Globus pallidus (tissue), 1 donor: ENCODE measurements around the gene SPINK8.
"Not testable (repeated sequence)": the region's sequence is repeated elsewhere in the genome, so short reads cannot be mapped to it uniquely, and the experiment has no call there.

ENCODE experiments used
- DNase-seq: peaks from one replicate; pipeline ENCODE4 v3.0.0-alpha.2; 2015; ENCODE audit warnings: low spot score

The SPINK8 gene

GRCh38 chr3:48276911-48277641 is 56.4 kb downstream of the SPINK8 start:
- DNase-seq, result no peak

DNA sequence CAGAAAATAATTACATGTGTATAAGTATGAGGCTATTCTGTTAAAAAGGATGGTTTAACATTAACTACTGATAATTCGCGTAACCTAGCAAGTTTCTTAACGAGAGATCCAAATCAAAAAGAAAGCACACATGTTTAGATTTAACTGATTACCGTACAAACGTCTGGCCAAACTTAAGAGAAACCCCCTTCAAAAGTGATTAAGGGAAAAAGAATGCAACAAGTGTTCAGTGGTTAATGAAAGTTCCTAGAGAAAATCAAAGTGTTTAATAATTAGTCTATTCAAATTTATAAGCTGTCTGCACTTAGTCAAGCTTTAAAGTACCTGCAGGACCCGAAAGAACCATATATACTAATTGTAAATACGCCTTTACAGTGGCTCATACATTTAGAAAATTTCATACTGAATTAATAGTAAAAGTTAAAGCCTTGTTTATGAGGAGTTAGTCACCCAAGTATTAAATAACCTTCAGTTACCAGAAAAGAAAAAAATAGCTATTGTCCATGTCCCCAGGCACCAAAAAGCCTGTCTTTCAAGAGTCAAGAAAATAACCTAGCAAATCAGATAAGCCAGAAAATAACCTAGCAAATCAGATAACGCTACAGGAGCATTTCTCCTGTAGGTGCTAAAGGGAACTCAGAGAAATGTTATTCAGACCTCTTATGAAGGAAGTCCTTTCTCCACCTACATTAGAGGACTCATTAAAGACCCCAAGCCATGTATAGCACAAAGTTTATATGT is 58.0 kb downstream of the SPINK8 start:
- no peak for DNase-seq

DNA sequence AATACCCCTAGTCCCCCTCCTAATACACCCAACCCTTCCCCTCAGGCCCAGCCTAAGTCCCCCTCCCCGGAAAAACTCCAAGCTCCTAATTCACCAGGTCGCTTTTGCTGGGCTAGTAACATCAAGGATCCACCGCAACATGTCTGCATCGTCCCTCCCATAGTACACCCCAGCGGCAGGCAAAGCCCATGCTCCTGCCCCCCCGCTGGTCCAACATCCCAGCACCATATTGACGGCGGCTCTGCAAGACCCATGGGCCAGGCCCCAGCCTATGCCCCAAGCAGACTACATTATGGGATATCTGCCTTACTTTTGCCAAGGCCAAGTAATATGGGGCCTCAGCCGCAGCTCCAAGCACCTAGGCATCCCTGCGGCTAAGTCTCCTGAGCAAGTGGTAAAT is 59.0 kb downstream of the SPINK8 start:
- DNase-seq, result no peak

DNA sequence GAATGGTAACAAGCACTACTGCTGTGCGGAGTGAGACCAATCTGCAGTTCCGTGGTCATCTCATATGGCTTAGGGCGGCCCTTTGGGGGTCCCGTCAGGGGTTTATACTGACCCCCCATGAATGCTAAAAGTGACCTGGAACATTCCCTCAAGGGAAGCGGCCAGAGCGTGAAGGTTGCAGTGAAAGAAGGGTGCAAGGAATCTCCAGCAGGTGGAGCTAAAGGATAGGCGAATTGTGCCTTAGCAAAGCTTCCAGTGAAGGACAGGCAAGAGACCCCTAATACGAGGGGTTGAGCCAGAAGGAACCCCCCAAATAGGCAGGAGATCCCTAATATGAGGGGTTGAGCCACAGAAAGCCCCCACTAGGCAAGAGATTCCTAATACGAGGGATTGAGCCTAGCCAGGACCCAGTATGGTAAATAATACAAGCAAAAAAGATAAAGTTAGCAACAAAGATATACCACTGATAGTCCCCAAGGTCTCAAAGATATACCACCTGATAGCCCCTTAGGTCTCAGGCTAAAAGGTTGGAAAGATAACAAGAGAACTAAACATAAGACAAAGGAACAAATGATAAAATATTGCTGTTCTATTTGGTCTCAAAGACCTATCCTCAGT is 59.8 kb downstream of the SPINK8 start:
- DNase-seq, result peak; percentile 61

DNA sequence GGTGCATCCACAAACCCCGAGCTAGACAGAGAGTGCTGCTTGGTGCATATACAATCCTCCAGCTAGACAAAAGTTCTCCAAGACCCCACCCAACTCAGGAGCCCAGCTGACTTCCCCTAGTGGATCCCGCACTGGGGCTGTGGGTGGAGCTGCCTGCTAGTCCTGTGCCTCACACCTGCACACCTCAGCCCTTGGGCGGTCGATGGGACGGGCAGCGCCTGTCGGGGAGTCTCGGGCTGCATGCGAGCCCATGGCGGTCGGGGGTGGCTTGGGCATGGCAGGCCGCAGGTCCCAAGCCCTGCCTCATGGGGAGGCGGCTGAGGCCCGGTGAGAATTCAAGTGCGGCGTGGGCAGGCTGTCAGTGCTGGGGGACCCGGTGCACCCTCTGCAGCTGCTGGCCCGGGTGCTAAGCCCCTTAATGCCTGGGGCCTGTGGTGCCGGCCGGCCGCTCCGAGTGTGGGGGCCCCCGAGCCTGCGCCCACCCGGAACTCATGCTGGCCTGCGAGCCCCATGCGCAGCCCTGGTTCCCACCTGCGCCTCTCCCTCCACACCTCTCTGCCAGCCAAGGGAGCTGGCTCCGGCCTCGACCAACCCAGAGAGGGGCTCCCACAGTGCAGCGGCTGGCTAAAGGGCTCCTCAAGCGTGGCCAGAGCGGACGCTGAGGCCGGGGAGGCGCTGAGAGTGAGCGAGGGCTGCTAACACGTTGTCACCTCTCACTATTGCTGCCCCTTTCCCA is 61.5 kb downstream of the SPINK8 start:
- no peak for DNase-seq

DNA sequence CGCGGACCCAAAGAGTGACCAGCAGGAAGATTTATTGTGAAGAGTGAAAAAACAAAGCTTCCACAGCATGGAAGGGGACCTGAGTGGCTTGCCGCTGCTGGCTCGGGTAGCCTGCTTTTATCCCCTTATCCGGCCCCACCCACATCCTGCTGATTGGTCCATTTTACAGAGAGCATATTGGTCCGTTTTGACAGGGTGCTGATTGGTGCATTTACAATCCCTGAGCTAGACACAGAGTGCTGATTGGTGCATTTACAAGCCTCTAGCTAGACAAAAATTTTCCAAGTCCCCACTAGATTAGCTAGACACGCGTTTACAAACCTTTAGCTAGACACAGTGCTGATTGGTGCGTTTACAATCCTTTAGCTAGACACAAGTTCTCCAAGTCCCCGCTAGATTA is 62.2 kb downstream of the SPINK8 start:
- not testable (repeated sequence) for DNase-seq

GRCh38 chr3:48270306-48270705 is 63.2 kb downstream of the SPINK8 start:
- DNase-seq, result no peak

DNA sequence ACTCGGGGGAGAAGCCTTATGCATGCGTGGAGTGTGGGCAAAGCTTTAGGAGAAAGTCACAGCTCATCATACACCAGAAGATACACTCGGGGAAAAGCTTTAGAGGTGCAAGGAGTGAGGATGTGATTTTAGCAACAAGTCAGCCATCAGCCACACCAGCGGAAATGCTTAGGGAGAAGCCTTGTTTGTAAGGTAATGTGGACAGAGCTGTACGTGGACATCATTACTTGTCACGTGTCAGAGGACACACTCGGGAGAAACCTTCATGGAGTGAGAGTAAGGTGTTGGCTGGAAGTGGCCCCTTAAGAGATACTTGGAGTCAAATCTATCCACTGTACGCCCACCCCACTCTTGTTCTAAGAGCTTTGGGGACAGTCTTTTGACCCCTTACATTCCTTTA is 63.9 kb downstream of the SPINK8 start:
- DNase-seq, result no peak

- no peak for DNase-seq
Measured at GRCh38 chr3:48268936-48269561, 64.4 kb downstream of the SPINK8 start.

GRCh38 chr3:48268381-48268935 is 65.0 kb downstream of the SPINK8 start:
- no peak for DNase-seq

- DNase-seq, result no peak
Measured at GRCh38 chr3:48267782-48268181, 65.7 kb downstream of the SPINK8 start.

- no peak for DNase-seq
Measured at GRCh38 chr3:48258530-48258929, 74.9 kb downstream of the SPINK8 start.
